ENCODE data around the gene FRK.

Gene FRK

GRCh38 chr6:116012471-116012949 lies 48.2 kb downstream of the FRK start:
- Mint-ChIP-seq H3K36me3 (ENCODE audit: low read depth) (no peaks in the 10 kb centered on the region), H3K4me1 (ENCODE audit: low read depth) (no peaks in the 10 kb centered on the region), H3K27me3 (ENCODE audit: low read depth) (peaks cover 27% of the 10 kb centered on the region), H3K4me3 (no peak overlapping the region), H3K9me3 (no peaks in the 10 kb centered on the region), H3K27ac (no peak overlapping the region)

- Mint-ChIP-seq H3K36me3 (ENCODE audit: low read depth) (no peaks in the 10 kb centered on the region), H3K9me3 (no peaks in the 10 kb centered on the region), H3K27ac (no peak overlapping the region), H3K27me3 (ENCODE audit: low read depth) (peaks cover 23% of the 10 kb centered on the region), H3K4me3 (no peak overlapping the region), H3K4me1 (ENCODE audit: low read depth) (no peaks in the 10 kb centered on the region)
Observed at GRCh38 chr6:116011520-116011919, 49.2 kb downstream of the FRK start.

GRCh38 chr6:116010790-116011401 lies 49.8 kb downstream of the FRK start:
- Mint-ChIP-seq H3K27ac (no peak overlapping the region), H3K4me1 (ENCODE audit: low read depth) (no peaks in the 10 kb centered on the region), H3K36me3 (ENCODE audit: low read depth) (no peaks in the 10 kb centered on the region), H3K9me3 (no peaks in the 10 kb centered on the region), H3K27me3 (ENCODE audit: low read depth) (peaks cover 23% of the 10 kb centered on the region), H3K4me3 (no peak overlapping the region)

GRCh38 chr6:116010386-116010785 lies 50.3 kb downstream of the FRK start:
- H3K27me3 Mint-ChIP-seq (ENCODE audit: low read depth), result peaks cover 19% of the 10 kb centered on the region
- no peaks in the 10 kb centered on the region for H3K9me3 Mint-ChIP-seq
- no peak overlapping the region for H3K4me3 Mint-ChIP-seq
- H3K4me1 Mint-ChIP-seq (ENCODE audit: low read depth), result no peaks in the 10 kb centered on the region
- H3K36me3 Mint-ChIP-seq (ENCODE audit: low read depth), result no peaks in the 10 kb centered on the region
- no peak overlapping the region for H3K27ac Mint-ChIP-seq

- no peaks in the 10 kb centered on the region for H3K36me3 Mint-ChIP-seq (ENCODE audit: low read depth)
- peaks cover 21% of the 10 kb centered on the region for H3K27me3 Mint-ChIP-seq (ENCODE audit: low read depth)
- no peak overlapping the region for H3K4me3 Mint-ChIP-seq
- H3K9me3 Mint-ChIP-seq, result no peaks in the 10 kb centered on the region
- no peak overlapping the region for H3K27ac Mint-ChIP-seq
- H3K4me1 Mint-ChIP-seq (ENCODE audit: low read depth), result no peaks in the 10 kb centered on the region
Observed at GRCh38 chr6:116008470-116009243, 52.0 kb downstream of the FRK start.

GRCh38 chr6:116004841-116005815 lies 55.6 kb downstream of the FRK start:
- peaks cover 17% of the 10 kb centered on the region for H3K27me3 Mint-ChIP-seq (ENCODE audit: low read depth)
- no peaks in the 10 kb centered on the region for H3K4me1 Mint-ChIP-seq (ENCODE audit: low read depth)
- no peaks in the 10 kb centered on the region for H3K36me3 Mint-ChIP-seq (ENCODE audit: low read depth)

GRCh38 chr6:116003668-116004067 lies 57.0 kb downstream of the FRK start:
- peaks cover 16% of the 10 kb centered on the region for H3K27me3 Mint-ChIP-seq (ENCODE audit: low read depth)
- no peaks in the 10 kb centered on the region for H3K4me1 Mint-ChIP-seq (ENCODE audit: low read depth)
- no peaks in the 10 kb centered on the region for H3K36me3 Mint-ChIP-seq (ENCODE audit: low read depth)
- no peaks in the 10 kb centered on the region for H3K9me3 Mint-ChIP-seq
- no peak overlapping the region for H3K4me3 Mint-ChIP-seq
- no peak overlapping the region for H3K27ac Mint-ChIP-seq

More at GRCh38 chr6:116004841-116005815, 55.6 kb downstream of the FRK start:
- no peaks in the 10 kb centered on the region for H3K9me3 Mint-ChIP-seq
- H3K27ac Mint-ChIP-seq, result no peak overlapping the region
- no peak overlapping the region for H3K4me3 Mint-ChIP-seq

GRCh38 chr6:116002756-116003155 lies 57.9 kb downstream of the FRK start:
- H3K36me3 Mint-ChIP-seq (ENCODE audit: low read depth), result no peaks in the 10 kb centered on the region
- no peak overlapping the region for H3K27ac Mint-ChIP-seq
- H3K9me3 Mint-ChIP-seq, result no peaks in the 10 kb centered on the region
- H3K4me1 Mint-ChIP-seq (ENCODE audit: low read depth), result no peaks in the 10 kb centered on the region
- H3K27me3 Mint-ChIP-seq (ENCODE audit: low read depth), result peaks cover 19% of the 10 kb centered on the region
- H3K4me3 Mint-ChIP-seq, result no peak overlapping the region

- Mint-ChIP-seq H3K4me1 (ENCODE audit: low read depth) (no peaks in the 10 kb centered on the region), H3K27ac (no peak overlapping the region), H3K27me3 (ENCODE audit: low read depth) (peaks cover 12% of the 10 kb centered on the region), H3K36me3 (ENCODE audit: low read depth) (no peaks in the 10 kb centered on the region), H3K4me3 (no peak overlapping the region), H3K9me3 (no peaks in the 10 kb centered on the region)
Observed at GRCh38 chr6:115999235-115999634, 61.5 kb downstream of the FRK start.

GRCh38 chr6:115997990-115998585 lies 62.6 kb downstream of the FRK start:
- H3K9me3 Mint-ChIP-seq, result no peaks in the 10 kb centered on the region
- no peaks in the 10 kb centered on the region for H3K36me3 Mint-ChIP-seq (ENCODE audit: low read depth)
- H3K27ac Mint-ChIP-seq, result no peak overlapping the region
- H3K4me3 Mint-ChIP-seq, result no peak overlapping the region
- H3K27me3 Mint-ChIP-seq (ENCODE audit: low read depth), result peaks cover 6% of the 10 kb centered on the region
- no peaks in the 10 kb centered on the region for H3K4me1 Mint-ChIP-seq (ENCODE audit: low read depth)

GRCh38 chr6:115986026-115986425 lies 74.7 kb downstream of the FRK start:
- Mint-ChIP-seq H3K4me1 (ENCODE audit: low read depth) (no peaks in the 10 kb centered on the region), H3K9me3 (no peaks in the 10 kb centered on the region), H3K36me3 (ENCODE audit: low read depth) (no peaks in the 10 kb centered on the region), H3K27me3 (ENCODE audit: low read depth) (no peaks in the 10 kb centered on the region), H3K27ac (no peak overlapping the region), H3K4me3 (no peak overlapping the region)

- H3K36me3 Mint-ChIP-seq (ENCODE audit: low read depth), result no peaks in the 10 kb centered on the region
- H3K27me3 Mint-ChIP-seq (ENCODE audit: low read depth), result no peaks in the 10 kb centered on the region
- H3K27ac Mint-ChIP-seq, result no peak overlapping the region
- no peaks in the 10 kb centered on the region for H3K9me3 Mint-ChIP-seq
- H3K4me3 Mint-ChIP-seq, result no peak overlapping the region
- H3K4me1 Mint-ChIP-seq (ENCODE audit: low read depth), result no peaks in the 10 kb centered on the region
Observed at GRCh38 chr6:115984809-115985208, 75.9 kb downstream of the FRK start.

GRCh38 chr6:115983998-115984397 lies 76.7 kb downstream of the FRK start:
- Mint-ChIP-seq H3K36me3 (ENCODE audit: low read depth) (no peaks in the 10 kb centered on the region), H3K27ac (no peak overlapping the region), H3K4me1 (ENCODE audit: low read depth) (no peaks in the 10 kb centered on the region), H3K27me3 (ENCODE audit: low read depth) (no peaks in the 10 kb centered on the region), H3K9me3 (no peaks in the 10 kb centered on the region), H3K4me3 (no peak overlapping the region)

GRCh38 chr6:115982453-115982852 lies 78.2 kb downstream of the FRK start:
- H3K27me3 Mint-ChIP-seq (ENCODE audit: low read depth), result no peaks in the 10 kb centered on the region
- H3K9me3 Mint-ChIP-seq, result no peaks in the 10 kb centered on the region
- no peak overlapping the region for H3K27ac Mint-ChIP-seq
- H3K4me1 Mint-ChIP-seq (ENCODE audit: low read depth), result no peaks in the 10 kb centered on the region
- no peak overlapping the region for H3K4me3 Mint-ChIP-seq
- H3K36me3 Mint-ChIP-seq (ENCODE audit: low read depth), result no peaks in the 10 kb centered on the region
